ENCODE data around the gene B3GNT5. TPM values are rescaled to one million over a fixed set of nuclear protein-coding genes. Genes with fewer than 3 reads are reported as not detected.

The B3GNT5 gene
- total RNA-seq, 4 donors from 2014 or later = 6.0 to 46.3 (median 39.9) TPM

GRCh38 chr3:183313351-183313750, 60.3 kb downstream of the B3GNT5 start:
- Histone ChIP-seq H3K27me3 (no peaks in the 10 kb centered on the region), H3K9me3 (no peaks in the 10 kb centered on the region), H3K4me3 (no peak overlapping the region), H3K27ac (no peak overlapping the region), H3K4me1 (peaks cover 0 to 27% (median 15%) of the 10 kb centered on the region in 4 donors), H3K36me3 (no peaks in the 10 kb centered on the region)
- in situ Hi-C loops (cut with MboI; ENCODE audit: low pct_ligation_motif_present in 1 of 4, low pct_unique_long_range_greater_than_20kb in 1 of 4, low sequenced_read_pairs in 3 of 4) = no loop called here
- 73 to 83% methylated on average over 3 to 4 of the region's 4 CpGs for WGBS, 2 donors (ENCODE audit: low coverage in 1 of 2)
- no peak for TF ChIP-seq CTCF (IDR thresholded peaks at IDR 0.05)
- no peak for TF ChIP-seq POLR2AphosphoS5 (IDR thresholded peaks at IDR 0.05)
- TF ChIP-seq POLR2A (IDR thresholded peaks at IDR 0.05) = no peak
- no peak for TF ChIP-seq EP300 (IDR thresholded peaks at IDR 0.05; ENCODE audit: low read depth)
- intact Hi-C loops (cut with DNase I; ENCODE audit: low total_unique reads) = no loop called here
- DNase-seq = no peak

- Histone ChIP-seq H3K27ac (no peak overlapping the region), H3K4me3 (no peak overlapping the region), H3K36me3 (no peaks in the 10 kb centered on the region), H3K4me1 (peaks cover 0 to 23% (median 13%) of the 10 kb centered on the region in 4 donors), H3K9me3 (no peaks in the 10 kb centered on the region), H3K27me3 (no peaks in the 10 kb centered on the region)
- DNase-seq = no peak
- no peak for TF ChIP-seq EP300 (IDR thresholded peaks at IDR 0.05; ENCODE audit: low read depth)
- no peak for TF ChIP-seq POLR2AphosphoS5 (IDR thresholded peaks at IDR 0.05)
- TF ChIP-seq CTCF (IDR thresholded peaks at IDR 0.05) = no peak
- no peak for TF ChIP-seq POLR2A (IDR thresholded peaks at IDR 0.05)
- in situ Hi-C loops (cut with MboI; ENCODE audit: low pct_ligation_motif_present in 1 of 4, low pct_unique_long_range_greater_than_20kb in 1 of 4, low sequenced_read_pairs in 3 of 4) = no loop called here
- intact Hi-C loops (cut with DNase I; ENCODE audit: low total_unique reads) = no loop called here
- 76% methylated on average over 7 of the region's 7 CpGs; no CpG with 5 or more reads in 1 of the 2 donors for WGBS, 2 donors (ENCODE audit: low coverage in 1 of 2)
These were observed 60.7 kb downstream of the B3GNT5 start for GRCh38 chr3:183313764-183314163.

- peak in 2 of 3 donors; percentile 46 to 65 for TF ChIP-seq POLR2AphosphoS5 (IDR thresholded peaks at IDR 0.05)
- no peak for TF ChIP-seq POLR2A (IDR thresholded peaks at IDR 0.05)
- TF ChIP-seq CTCF (IDR thresholded peaks at IDR 0.05) = no peak
- TF ChIP-seq EP300 (IDR thresholded peaks at IDR 0.05; ENCODE audit: low read depth) = no peak
- DNase-seq = peak; percentile 60
- in situ Hi-C loops (cut with MboI; ENCODE audit: low pct_ligation_motif_present in 1 of 4, low pct_unique_long_range_greater_than_20kb in 1 of 4, low sequenced_read_pairs in 3 of 4) = no loop called here
These were observed 62.7 kb downstream of the B3GNT5 start for GRCh38 chr3:183315739-183316138.

GRCh38 chr3:183317271-183317670, 64.2 kb downstream of the B3GNT5 start:
- no peak overlapping the region for H3K4me3 ChIP-seq
- no peak for DNase-seq
- WGBS, 2 donors (ENCODE audit: low coverage in 1 of 2) = 60 to 89% methylated on average over 1 to 8 of the region's 8 CpGs
- no peaks in the 10 kb centered on the region for H3K36me3 ChIP-seq
- in situ Hi-C loops (cut with MboI; ENCODE audit: low pct_ligation_motif_present in 1 of 4, low pct_unique_long_range_greater_than_20kb in 1 of 4, low sequenced_read_pairs in 3 of 4) = no loop called here
- peaks cover 0 to 11% (median 5%) of the 10 kb centered on the region in 4 donors for H3K4me1 ChIP-seq
- no peaks in the 10 kb centered on the region for H3K27me3 ChIP-seq
- intact Hi-C loops (cut with DNase I; ENCODE audit: low total_unique reads) = no loop called here
- no peaks in the 10 kb centered on the region for H3K9me3 ChIP-seq
- H3K27ac ChIP-seq = peak overlapping the region in 1 of 4 donors; percentile 54
- no peak for TF ChIP-seq POLR2A (IDR thresholded peaks at IDR 0.05)
- no peak for TF ChIP-seq EP300 (IDR thresholded peaks at IDR 0.05; ENCODE audit: low read depth)
- TF ChIP-seq CTCF (IDR thresholded peaks at IDR 0.05) = no peak
- no peak for TF ChIP-seq POLR2AphosphoS5 (IDR thresholded peaks at IDR 0.05)

More at GRCh38 chr3:183315739-183316138, 62.7 kb downstream of the B3GNT5 start:
- intact Hi-C loops (cut with DNase I; ENCODE audit: low total_unique reads) = no loop called here
- H3K4me3 ChIP-seq = no peak overlapping the region
- 71 to 82% methylated on average over 2 to 8 of the region's 8 CpGs for WGBS, 2 donors (ENCODE audit: low coverage in 1 of 2)
- no peaks in the 10 kb centered on the region for H3K9me3 ChIP-seq
- peak overlapping the region in 3 of 4 donors; percentile 14 to 54 (median 44) for H3K27ac ChIP-seq
- H3K36me3 ChIP-seq = no peaks in the 10 kb centered on the region
- no peaks in the 10 kb centered on the region for H3K27me3 ChIP-seq
- peaks cover 0 to 11% (median 5%) of the 10 kb centered on the region in 4 donors for H3K4me1 ChIP-seq

All from transverse colon (tissue), 4 donors.